Measurements from ENCODE around the gene STRIP2.

- TF ChIP-seq CTCF (IDR thresholded peaks at IDR 0.05) (no peak), POLR2A (IDR thresholded peaks at IDR 0.05) (no peak), POLR2AphosphoS5 (IDR thresholded peaks at IDR 0.05; ENCODE audit: insufficient read depth in 1 of 2, low read depth in 1 of 2) (no peak)
These were observed 43.9 kb upstream of the STRIP2 start for GRCh38 chr7:129390314-129390713.

Measured in vagina (tissue), 2 donors.